Cardiac fibroblast (primary cell): ENCODE data around the gene KIFC3.

Experiments used
- DNase-seq, 2 donors: peaks; one replicate each; pipeline versions ENCODE4 v3.0.0 to v3.0.0-alpha.2; 2010; ENCODE audit warnings: low read depth in 2 of 2
- H3K4me3 ChIP-seq, 2 donors: replicated peaks in 1 of 2; 1 replicate in 1 of 2; 2 replicates in 1 of 2; pipeline ENCODE4 v1.5.1; 2011; ENCODE audit warnings: low read depth in 2 of 2, low read length in 2 of 2, mild to moderate bottlenecking in 2 of 2, moderate library complexity in 1 of 2
- CTCF ChIP-seq: IDR thresholded peaks from one replicate; pipeline ENCODE4 v1.5.1; 2011; ENCODE audit warnings: low read depth, mild to moderate bottlenecking, low read length, inconsistent platforms

The KIFC3 gene

GRCh38 chr16:57830890-57831484 lies 28.7 kb upstream of the KIFC3 start:
- H3K4me3 ChIP-seq = no peak overlapping the region
- DNase-seq = no peak
- TF ChIP-seq CTCF = no peak

- TF ChIP-seq CTCF = no peak
- H3K4me3 ChIP-seq = no peak overlapping the region
- no peak for DNase-seq
These were observed 27.7 kb upstream of the KIFC3 start for GRCh38 chr16:57829969-57830360.

DNA sequence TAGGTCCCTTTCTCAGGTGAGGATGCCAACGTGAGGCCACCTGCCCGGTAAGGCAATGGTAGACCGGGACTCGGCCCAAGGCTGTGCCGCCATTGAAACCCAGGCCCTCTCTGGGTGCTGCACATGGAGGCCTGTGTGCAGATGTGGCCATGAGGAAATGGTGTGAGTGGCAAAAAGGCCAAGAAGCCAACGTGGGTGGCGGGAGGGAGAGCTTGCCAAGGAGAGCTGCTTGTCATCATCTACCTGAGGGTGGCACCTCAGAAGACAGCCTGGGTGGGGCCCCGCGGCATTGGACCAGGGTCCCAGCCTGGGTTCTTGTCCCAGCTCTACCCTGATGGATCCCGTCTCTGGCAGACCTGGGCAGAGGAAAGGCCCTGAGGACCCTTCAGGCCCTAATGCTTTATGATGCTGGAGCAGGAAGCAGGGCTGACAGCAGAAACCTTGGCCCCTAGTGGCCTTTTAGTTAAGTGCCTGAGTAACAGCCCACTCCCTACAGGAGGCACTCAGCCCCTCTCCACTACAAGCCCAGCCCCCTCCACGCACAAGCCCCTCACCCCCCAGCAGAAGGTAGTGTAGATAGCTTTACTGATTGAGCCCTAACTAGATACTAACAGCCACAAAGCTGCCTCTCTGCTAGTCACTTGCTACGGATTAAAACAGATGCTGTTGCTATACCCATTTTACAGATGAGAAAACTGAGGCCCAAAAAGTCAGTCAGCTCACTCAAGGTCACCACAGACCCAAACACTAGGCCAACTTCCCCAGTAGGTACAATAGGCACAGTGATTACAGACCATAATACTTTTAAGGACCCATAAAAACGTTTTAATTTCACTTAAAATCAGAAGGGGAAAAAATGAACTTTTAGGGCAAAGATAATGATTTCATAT lies 26.2 kb upstream of the KIFC3 start:
- no peak for DNase-seq
- no peak for TF ChIP-seq CTCF
- H3K4me3 ChIP-seq = no peak overlapping the region

DNA sequence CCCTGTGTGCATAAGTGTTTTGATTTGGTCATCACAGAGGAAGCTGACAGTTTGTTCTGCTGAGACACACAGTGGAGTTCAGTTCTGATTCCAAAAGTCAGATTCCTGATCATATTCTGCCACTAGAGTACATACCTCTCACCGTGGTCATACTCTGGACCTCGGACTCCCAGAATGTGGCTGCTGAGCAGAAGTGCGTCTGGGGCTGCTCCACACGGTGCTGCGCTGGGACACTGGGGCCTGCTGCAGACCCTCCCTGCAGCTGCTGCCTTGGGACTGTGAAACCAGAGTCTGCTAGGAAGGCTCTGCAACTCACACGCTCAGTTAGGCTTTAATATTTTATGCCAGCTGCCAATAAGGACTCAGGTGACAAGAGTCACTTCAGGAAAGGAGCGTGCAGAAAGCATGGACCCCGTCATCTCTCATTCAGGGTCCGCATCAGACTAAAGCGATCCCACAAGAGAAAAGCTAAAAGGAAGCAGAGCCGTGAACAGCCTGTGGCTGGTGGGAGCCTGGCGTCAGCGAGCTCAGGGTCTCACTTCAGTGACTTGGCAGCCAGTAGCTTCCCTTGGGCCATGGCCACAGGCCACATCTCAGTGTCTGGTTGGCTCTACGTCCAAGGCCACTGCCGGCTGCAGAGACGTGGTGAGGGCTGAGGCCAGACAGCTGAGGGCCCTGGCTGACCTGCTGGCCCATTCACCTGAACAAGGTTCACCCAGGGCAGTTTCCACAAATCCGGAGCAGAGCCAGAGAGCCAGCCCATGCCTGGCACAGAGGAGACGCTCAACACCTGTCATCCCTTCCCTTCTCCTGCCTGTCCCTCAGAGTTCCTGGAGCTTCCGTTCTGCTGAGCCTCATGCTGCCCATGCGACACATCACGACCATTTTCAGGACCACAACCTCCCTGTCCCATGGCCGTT lies 24.7 kb upstream of the KIFC3 start:
- no peak overlapping the region for H3K4me3 ChIP-seq
- no peak for TF ChIP-seq CTCF
- no peak for DNase-seq

- no peak for DNase-seq
- H3K4me3 ChIP-seq = no peak overlapping the region
- TF ChIP-seq CTCF = no peak
These were observed 23.8 kb upstream of the KIFC3 start for GRCh38 chr16:57826052-57826451.

DNA sequence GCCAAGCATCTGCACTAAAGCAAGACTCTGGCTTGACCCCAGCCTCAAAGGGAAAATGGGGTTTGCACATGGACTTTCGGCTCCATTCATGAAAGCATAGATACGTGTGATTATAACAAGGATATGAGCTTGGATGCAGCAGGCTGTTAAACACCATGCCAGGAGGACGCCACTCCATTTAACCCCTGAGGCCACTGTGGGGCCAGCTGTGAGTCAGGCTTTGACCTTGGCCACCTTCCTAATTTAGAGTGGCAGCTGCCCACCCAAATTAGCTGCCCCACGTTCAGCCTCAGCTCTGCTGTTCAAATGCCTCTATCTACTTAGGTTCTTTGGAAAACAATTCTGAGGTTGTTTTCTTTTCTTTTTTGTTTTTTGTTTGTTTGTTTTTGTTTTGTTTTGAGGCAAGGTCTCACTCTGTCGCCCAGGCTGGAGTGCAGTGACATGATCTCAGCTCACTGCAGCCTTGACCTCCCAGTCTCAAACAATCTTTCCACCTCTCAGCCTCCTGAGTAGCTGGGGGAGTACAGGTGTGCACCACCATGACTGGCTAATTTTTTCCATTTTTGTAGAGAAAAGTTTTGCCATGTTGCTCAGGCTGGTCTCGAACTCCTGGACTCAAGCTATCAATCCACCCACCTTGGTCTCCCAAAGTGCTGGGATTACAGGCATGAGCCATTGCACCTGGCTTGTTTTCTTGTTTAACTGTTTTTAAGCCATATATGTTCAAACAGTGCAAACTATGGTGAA lies 23.2 kb upstream of the KIFC3 start:
- H3K4me3 ChIP-seq = no peak overlapping the region
- DNase-seq = no peak
- no peak for TF ChIP-seq CTCF
